CD4-positive, alpha-beta T cell treated with Interleukin-15 for 4 hours (primary cell): Measurements from ENCODE around the gene ADK.
A peak's percentile ranks its signal among the peaks of the same experiment; 100 is the strongest.

Experiments
- DNase-seq: peaks from one replicate; pipeline ENCODE4 v3.0.0-alpha.2; 2020; ENCODE audit warnings: low spot score

Gene ADK

DNA sequence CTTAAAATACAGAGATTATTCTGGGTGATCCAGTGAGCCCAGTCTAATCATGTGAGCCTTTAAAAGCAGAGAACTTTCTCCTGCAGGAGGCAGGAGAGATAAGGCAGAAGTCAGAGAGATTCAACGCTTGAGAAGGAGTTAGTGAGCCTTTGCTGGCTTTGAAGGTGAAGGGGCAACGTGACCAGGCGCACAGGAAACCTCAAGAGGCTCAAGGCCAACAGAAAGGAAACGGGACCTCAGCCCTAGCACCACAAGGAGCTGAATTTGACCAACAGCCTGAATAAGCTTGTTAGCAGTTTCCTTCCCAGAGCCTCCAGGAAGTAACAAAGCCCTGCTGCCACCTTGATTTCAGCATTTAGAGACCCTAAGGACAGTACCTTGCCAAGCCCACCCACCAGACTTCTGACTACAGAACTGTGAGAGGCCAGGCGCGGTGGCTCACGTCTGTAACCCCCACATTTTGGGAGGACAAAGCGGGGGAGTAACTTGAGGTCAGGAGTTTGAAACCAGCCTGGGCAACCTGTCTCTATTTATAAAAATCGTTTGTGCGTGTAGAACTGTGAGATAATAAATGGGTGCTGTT is 588.1 kb downstream of the ADK start:
- peak; percentile 27 for DNase-seq

DNA sequence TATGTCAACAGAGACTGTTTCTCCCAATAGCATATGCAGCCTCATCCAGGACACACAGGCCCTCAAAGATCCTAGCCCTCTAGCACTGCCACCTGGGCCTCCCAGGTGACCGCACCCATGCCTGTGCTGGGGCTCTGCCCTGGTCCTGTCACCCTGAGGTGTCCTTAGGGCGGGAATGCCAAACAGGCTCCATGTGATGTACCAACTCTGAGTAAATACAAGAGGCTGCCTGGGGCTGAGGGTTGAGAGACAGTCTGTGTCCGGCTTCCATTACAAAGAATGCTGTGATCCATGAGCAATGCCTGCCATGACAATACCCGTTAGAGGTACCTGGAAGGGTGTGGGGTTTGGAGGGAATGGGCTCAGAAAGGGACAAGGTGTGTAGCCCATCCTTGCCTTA is 592.4 kb downstream of the ADK start:
- DNase-seq: no peak

DNA sequence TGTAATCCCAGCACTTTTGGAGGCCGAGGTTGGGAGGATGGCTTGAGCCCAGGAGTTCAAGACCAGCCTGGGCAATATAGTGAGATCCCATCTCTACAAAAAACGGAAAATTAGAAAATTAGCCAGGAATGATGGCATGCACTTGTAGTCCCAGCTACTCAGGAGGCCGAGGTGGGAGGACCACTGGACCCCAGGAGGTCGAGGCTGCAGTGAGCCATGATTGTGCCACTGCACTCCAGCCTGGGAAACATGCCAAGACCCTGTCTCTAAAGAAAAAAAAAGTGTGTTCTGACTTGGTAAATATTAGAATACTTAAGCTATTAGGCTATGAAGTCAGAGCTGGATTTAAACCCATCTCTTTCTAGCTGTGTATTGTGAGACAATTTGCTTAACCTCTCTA is 594.4 kb downstream of the ADK start:
- no peak for DNase-seq

DNA sequence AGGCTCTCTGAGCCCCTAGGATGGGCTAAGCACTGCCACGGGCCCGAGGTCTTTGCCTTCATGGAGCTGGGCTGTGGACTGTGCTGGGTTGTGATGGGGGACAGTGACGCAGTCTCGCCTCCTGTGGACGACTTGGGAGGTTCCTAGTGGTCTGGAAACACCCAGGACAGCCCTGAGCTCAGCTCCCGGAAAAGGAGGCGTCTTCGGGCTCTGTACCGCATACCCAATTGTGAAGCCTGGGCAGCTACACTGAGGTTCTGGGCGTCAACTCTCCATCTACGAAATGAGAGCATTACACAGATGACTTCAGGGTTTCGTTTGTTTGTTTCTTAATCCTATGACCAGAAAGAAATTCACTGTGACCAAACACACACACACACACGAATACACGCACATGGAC is 595.8 kb downstream of the ADK start:
- DNase-seq: no peak

DNA sequence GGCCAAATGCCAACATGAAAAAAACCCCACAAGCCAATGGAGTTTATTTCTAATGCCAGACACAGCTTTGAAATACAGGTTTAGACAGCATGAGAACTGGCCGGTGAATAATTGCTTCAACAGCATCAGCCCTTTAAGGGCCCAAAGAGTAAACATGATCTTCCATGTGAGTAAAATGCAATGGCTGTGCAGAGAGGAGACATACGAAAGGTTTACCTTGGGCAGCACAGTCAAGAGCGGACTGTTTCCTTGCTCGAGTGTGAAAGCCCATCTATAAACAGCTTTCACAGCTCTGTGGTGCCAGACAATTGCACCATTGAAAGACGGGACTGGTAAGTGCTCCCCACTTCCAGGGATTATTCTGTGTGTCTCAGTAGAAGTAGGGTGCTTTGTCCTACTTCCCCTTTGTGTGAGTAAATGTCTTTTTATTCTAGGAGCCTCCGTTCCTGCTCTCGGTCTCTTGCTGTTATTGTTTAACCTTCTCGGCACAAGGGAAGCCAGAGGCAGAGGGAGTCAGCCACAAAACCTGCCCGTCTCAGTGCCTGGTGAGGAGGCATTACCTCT is 597.5 kb downstream of the ADK start:
- no peak for DNase-seq

DNA sequence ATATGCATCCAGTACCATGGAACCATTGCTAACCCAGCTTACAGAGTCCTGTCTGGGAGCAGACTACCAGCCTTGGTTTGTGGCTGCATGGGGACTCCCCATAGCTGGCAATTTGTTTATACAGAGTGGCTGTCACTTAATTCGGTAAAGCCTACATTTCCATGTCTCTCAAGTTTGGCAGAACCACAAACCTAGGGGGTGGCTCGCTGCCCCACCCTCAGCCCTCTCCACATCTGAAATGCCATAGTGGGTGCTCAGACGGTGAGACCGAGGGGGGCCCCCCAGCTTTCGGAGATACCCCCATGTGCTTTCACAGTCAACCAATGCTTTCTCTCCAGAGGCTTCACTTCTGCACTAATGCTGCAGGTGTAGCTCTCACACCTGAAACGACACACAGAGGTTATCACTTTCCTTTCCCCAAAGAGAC is 599.8 kb downstream of the ADK start:
- no peak for DNase-seq

DNA sequence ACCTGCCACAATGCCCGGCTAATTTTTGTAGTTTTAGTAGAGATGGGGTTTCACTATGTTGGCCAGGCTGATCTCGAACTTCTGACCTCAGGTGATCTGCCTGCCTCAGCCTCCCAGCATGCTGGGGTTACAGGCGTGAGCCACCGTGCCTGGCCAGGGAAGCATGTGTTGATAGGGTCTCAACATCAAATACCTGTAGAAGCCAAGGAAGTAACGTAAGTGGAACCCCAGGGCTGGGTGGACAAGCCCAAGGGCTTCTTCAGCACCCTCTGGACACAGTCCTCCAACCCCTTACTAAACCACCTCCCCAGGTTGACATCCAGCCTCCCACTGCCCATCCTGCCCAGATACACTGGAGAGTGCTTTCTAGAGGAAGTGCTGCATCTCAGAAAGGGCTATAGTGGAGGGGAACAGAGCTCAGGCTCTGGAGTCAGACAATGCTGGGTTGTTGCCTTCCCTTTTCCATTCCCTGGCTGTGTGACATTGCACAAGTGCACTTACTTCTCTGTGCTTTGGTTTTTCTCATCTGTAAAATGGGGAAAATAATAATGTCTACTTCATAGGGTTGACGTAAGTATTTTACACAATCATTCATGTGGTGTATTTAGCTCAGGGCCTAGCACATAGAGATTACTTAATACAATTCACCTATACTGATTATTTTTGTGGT is 601.5 kb downstream of the ADK start:
- no peak for DNase-seq

DNA sequence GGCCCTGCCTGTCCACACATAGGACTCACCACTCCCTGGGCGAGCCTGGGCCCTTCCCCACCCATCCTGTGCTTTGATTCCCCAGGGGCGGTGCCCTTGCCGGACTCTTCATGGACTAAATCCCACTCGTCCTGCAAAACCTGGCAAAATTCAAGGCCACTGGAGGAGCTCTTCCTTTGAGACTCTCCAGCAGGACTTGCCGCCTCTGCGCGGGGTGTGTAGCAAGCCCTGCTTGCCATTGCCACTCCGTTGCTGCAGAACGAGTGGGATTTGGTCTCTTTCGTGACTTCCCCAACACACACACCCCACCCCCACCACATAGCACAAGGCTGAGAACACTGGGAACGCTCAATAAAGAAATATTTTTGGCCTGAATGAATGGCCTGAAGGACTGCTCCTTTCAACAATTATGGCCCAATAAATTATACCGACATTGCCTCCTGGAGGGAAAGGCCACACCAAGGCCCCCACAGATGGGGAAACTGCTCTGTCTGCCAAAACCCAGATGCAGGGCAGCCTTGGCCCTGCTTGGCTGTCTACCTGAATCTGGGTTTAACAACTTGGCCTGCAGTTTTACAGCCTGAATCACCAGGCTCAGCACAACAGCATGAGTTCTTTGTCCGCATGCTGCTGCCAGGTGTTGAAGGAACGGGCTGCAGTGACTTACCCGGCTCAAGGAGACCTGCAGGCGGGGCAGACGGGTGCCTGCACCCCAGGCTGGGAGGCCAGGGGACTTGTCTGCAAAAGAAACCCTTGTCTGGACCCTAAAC is 602.6 kb downstream of the ADK start:
- no peak for DNase-seq

DNA sequence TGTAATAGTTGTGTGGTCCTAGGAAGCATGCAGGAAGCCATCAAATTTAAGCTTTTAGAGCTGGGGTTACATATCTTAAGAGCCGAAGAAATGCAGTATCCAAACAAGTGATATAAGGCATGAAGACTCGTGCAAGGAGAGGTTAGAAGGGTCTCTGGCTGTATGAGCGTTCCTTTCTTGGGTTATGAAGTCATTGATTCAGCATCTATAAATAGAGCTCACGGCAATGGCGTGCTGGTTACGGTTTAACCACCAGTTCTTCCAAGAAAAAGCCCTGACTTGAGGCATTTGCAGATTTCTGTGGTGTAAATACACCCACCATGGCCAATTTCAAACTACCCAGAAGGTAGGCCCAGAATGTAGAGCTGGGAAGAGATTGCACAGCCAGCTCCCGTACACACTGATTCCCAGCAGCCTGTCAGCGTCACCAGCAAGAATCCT is 603.4 kb downstream of the ADK start:
- DNase-seq: no peak

DNA sequence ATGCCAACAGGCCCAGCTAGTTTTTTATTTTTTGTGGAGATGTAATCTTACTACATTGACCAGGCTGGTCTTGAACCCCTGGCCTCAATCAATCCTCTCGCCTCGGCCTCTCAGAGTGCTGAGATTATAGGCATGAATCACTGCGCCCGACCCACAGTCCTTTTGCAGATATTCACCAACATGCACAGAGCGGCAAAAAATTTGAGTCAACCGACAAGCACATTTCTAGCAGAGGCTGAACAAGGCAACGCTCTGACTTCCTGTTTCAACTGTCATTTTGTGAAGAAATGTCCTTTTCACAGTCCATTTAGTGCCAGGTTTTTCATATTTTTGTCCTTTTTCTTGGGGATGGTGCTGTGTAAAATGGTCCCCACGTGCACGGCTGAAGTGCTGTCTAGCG is 604.3 kb downstream of the ADK start:
- DNase-seq: no peak
